HepG2 (cell line): ENCODE results near the gene PDE2A. TPM values are rescaled to one million over a fixed set of nuclear protein-coding genes. Genes with fewer than 3 reads are reported as not detected.

Experiments used
- ATAC-seq: fragments of 200-7000 bp; cut with Tn5 transposase; 3 replicates; pipeline ENCODE4 v1.9.1; 2020; ENCODE audit warnings: mild to moderate bottlenecking, moderate library complexity
- BruUV-seq: library from RNA; stranded (reverse); fragments of 400-500 nt; replicated peaks from 2 replicates; lab custom pipeline; 2021; lab: Mats Ljungman, UMichigan
- CTCF ChIA-PET: fragments of 300-600 bp; formaldehyde crosslinking; extraction: SDS; loops from one replicate; lab custom pipeline; 2021; ENCODE audit warnings: low total read pairs, inconsistent platforms, low intra/inter-chr PET ratio; lab: Yijun Ruan, JAX
- POLR2A ChIA-PET: fragments of 350-600 bp; sonication (Branson Sonifier 250); formaldehyde crosslinking; loops from one replicate; lab custom pipeline; 2020; ENCODE audit warnings: antibody characterized with exemption, inconsistent platforms; lab: Yijun Ruan, JAX
- DNase-seq: peaks from one replicate; pipeline ENCODE4 v3.0.0-alpha.2; 2015; ENCODE audit warnings: low spot score
- FAIRE-seq: peaks from 3 replicates; lab custom pipeline; 2011; peaks lifted over from hg19 to GRCh38; lab: Jason Lieb, UNC
- H2AFZ ChIP-seq: one replicate; pipeline ENCODE4 v1.6.1; 2011; ENCODE audit warnings: low read length, inconsistent platforms
- H3K27ac ChIP-seq: fragments of 300-600 bp; 3 replicates; pipeline ENCODE4 v1.8.0; 2011; ENCODE audit warnings: mixed run types, mild to moderate bottlenecking, mixed read lengths, low read length, inconsistent platforms; ENCODE audit not compliant: insufficient read depth; ENCODE audit errors: extremely low read length
- H3K27me3 ChIP-seq, 2 experiments: fragments of 200-600 bp in 1 of 2; 2 replicates in 1 of 2; 3 replicates in 1 of 2; pipeline versions ENCODE4 v1.6.0 to v1.8.0; 2011; ENCODE audit warnings: low read length in 2 of 2, mild to moderate bottlenecking in 2 of 2, moderate library complexity in 2 of 2, inconsistent platforms in 1 of 2; ENCODE audit not compliant: insufficient read depth in 2 of 2, control insufficient read depth in 1 of 2
- H3K36me3 ChIP-seq, 2 experiments: fragments of 200-600 bp in 1 of 2; replicated peaks in 1 of 2; 2 replicates in 1 of 2; 3 replicates in 1 of 2; pipeline versions ENCODE4 v1.5.1 to v1.8.0; 2011; ENCODE audit warnings: low read length in 2 of 2, inconsistent platforms in 1 of 2; ENCODE audit not compliant: insufficient read depth in 2 of 2, control insufficient read depth in 1 of 2
- H3K4me1 ChIP-seq: 2 replicates; pipeline ENCODE4 v1.5.1; 2012; ENCODE audit warnings: low read length, inconsistent platforms; ENCODE audit not compliant: insufficient read depth
- H3K4me2 ChIP-seq: 2 replicates; pipeline ENCODE4 v1.6.0; 2011; ENCODE audit warnings: low read depth, low read length, inconsistent platforms
- H3K4me3 ChIP-seq, 3 experiments: fragments of 200-600 bp in 1 of 3; sonication (generic), shearing (Covaris generic) in 1 of 3; replicated peaks in 1 of 3; 2 replicates each; pipeline ENCODE4 v1.5.1; 2011 to 2016; ENCODE audit warnings: low read length in 3 of 3, inconsistent platforms in 2 of 3, low read depth in 2 of 3, mild to moderate bottlenecking in 2 of 3, control low read depth in 1 of 3, mixed read lengths in 1 of 3; ENCODE audit not compliant: insufficient read depth in 1 of 3
- H3K79me2 ChIP-seq: one replicate; pipeline ENCODE4 v1.6.1; 2011; ENCODE audit warnings: low read length, inconsistent platforms; ENCODE audit not compliant: insufficient read depth
- H3K9ac ChIP-seq: 2 replicates; pipeline ENCODE4 v1.6.0; 2011; ENCODE audit warnings: mild to moderate bottlenecking, low read depth, low read length, inconsistent platforms; ENCODE audit not compliant: insufficient read depth
- H3K9me3 ChIP-seq: 2 replicates; pipeline ENCODE4 v1.5.1; 2012; ENCODE audit warnings: mild to moderate bottlenecking, low read length
- H4K20me1 ChIP-seq: 2 replicates; pipeline ENCODE4 v1.6.0; 2011; ENCODE audit warnings: inconsistent platforms, mild to moderate bottlenecking, low read length, moderate library complexity; ENCODE audit not compliant: insufficient read depth
- BRF2 ChIP-seq: sonication (generic); formaldehyde crosslinking; IDR thresholded peaks from 2 replicates; pipeline ENCODE4 v1.8.1; 2022; ENCODE audit warnings: mild to moderate bottlenecking, missing genetic modification reagents
- CSRNP1 ChIP-seq: sonication (generic); formaldehyde crosslinking; IDR thresholded peaks from 2 replicates; pipeline ENCODE4 v1.8.1; 2023; ENCODE audit warnings: mild to moderate bottlenecking, missing genetic modification reagents
- HCFC1 ChIP-seq: fragments of 150-350 bp; IDR thresholded peaks from 2 replicates; pipeline ENCODE4 v1.6.1; 2014; ENCODE audit warnings: low read depth, low read length
- MLXIP ChIP-seq: sonication (generic); formaldehyde crosslinking; IDR thresholded peaks from 2 replicates; pipeline ENCODE4 v1.9.0; 2021; ENCODE audit warnings: missing genetic modification reagents, borderline replicate concordance
- MTA3 ChIP-seq: sonication (generic); formaldehyde crosslinking; IDR thresholded peaks from 2 replicates; pipeline ENCODE4 v1.4.0; 2020; ENCODE audit warnings: missing genetic modification reagents
- SAP130 ChIP-seq: IDR thresholded peaks from 2 replicates; pipeline ENCODE4 v1.6.1; 2016; ENCODE audit warnings: low read depth
- SP1 ChIP-seq, 2 experiments: fragments of 450-650 bp in 1 of 2; sonication (generic) in 1 of 2; formaldehyde crosslinking in 1 of 2; IDR thresholded peaks; 2 replicates each; pipeline versions ENCODE4 v1.4.0 to v1.6.1; 2016 to 2020; ENCODE audit warnings: missing genetic modification reagents in 1 of 2
- TP53 ChIP-seq: sonication (generic); formaldehyde crosslinking; conservative IDR thresholded peaks from 2 replicates; pipeline ENCODE4 v1.4.0; 2020; ENCODE audit warnings: missing genetic modification reagents
- ZMYM3 ChIP-seq: sonication (generic); formaldehyde crosslinking; IDR thresholded peaks from 2 replicates; pipeline ENCODE4 v1.5.1; 2020; ENCODE audit warnings: mild to moderate bottlenecking, missing genetic modification reagents
- ZNF615 ChIP-seq: sonication (generic); formaldehyde crosslinking; IDR thresholded peaks from 2 replicates; pipeline ENCODE4 v1.5.0; 2020; ENCODE audit warnings: mild to moderate bottlenecking, missing genetic modification reagents, borderline replicate concordance
- ZNF781 ChIP-seq: sonication (generic); formaldehyde crosslinking; IDR thresholded peaks from 2 replicates; pipeline ENCODE4 v1.5.1; 2020; ENCODE audit warnings: borderline replicate concordance, mild to moderate bottlenecking, missing genetic modification reagents; ENCODE audit errors: not compliant biosample characterization
- WGBS: methylation state at CpG from one replicate; pipeline ENCODE4 v1.1.6; 2017; ENCODE audit warnings: low lambda C conversion rate; 5-methylcytosine and 5-hydroxymethylcytosine counted together
- in situ Hi-C: cut with HindIII; loops from 2 replicates; pipeline ENCODE4 v1.10.0; 2017; ENCODE audit warnings: low pct_unique_long_range_greater_than_20kb; ENCODE audit not compliant: extremely low pct_ligation_motif_present
- intact Hi-C: fragments of 100-400 bp; cut with micrococcal nuclease; formaldehyde crosslinking; loops from one replicate; pipeline ENCODE4 v1.10.0; 2022; ENCODE audit not compliant: unreplicated experiment
- polyA plus RNA-seq, 8 experiments: library from polyadenylated mRNA; depleted of rRNA in 3 of 8; stranded (reverse) in 7 of 8; unstranded in 1 of 8; fragments of >200 nt; fragmentation: Illumina TruSeq in 4 of 8; extraction: Trizol in 4 of 8; gene quantifications; 2 replicates each; pipeline versions ENCODE4 v1.2.1 to v1.2.3, GENCODE V29; 2011 to 2016; ENCODE audit warnings: low read depth in 4 of 8, missing spikeins in 1 of 8, mixed read lengths in 1 of 8; ENCODE audit not compliant: insufficient read depth in 1 of 8
- total RNA-seq, 5 experiments: library from RNA; depleted of rRNA; stranded (reverse); fragments of >200 nt; fragmentation: Illumina TruSeq; extraction: Trizol; gene quantifications; 2 replicates each; pipeline ENCODE4 v1.2.3, GENCODE V29; 2016; ENCODE audit warnings: low read depth in 1 of 5

The PDE2A gene
- total and polyA plus RNA-seq, 2 of the 13 experiments (the other 11 are each of a cell fraction or from before 2014, with no cell fraction given), result 3.1 TPM; not detected in 1

- BruUV-seq, result no TSS peak
Observed at GRCh38 chr11:72702577-72703241, 28.5 kb upstream of the PDE2A start.

GRCh38 chr11:72702096-72702495 is 27.9 kb upstream of the PDE2A start:
- ATAC-seq, result no peak
- Histone ChIP-seq H4K20me1 (no peaks in the 10 kb centered on the region), H3K9me3 (no peaks in the 10 kb centered on the region), H3K27ac (no peak overlapping the region), H3K79me2 (no peaks in the 10 kb centered on the region), H2AFZ (no peak overlapping the region), H3K36me3 (peaks cover 38 to 88% of the 10 kb centered on the region in 2 experiments), H3K9ac (no peak overlapping the region), H3K4me1 (no peaks in the 10 kb centered on the region), H3K27me3 (no peaks in the 10 kb centered on the region), H3K4me2 (no peak overlapping the region), H3K4me3 (no peak overlapping the region)
- POLR2A ChIA-PET, result no interaction called here
- CTCF ChIA-PET, result no interaction called here
- no TSS peak for BruUV-seq
- no peak for FAIRE-seq
- in situ Hi-C loops, result no loop called here
- WGBS, result 93% methylated on average over 3 of the region's 7 CpGs
- no peak for DNase-seq
- intact Hi-C loops, result no loop called here
- TF ChIP-seq HCFC1 (no peak), ZMYM3 (CRISPR knock-in tag) (no peak), CSRNP1 (CRISPR knock-in tag) (no peak), SP1 (IDR thresholded peaks at IDR 0.05) (no peak), SP1 (CRISPR knock-in tag; IDR thresholded peaks at IDR 0.05) (no peak), BRF2 (CRISPR knock-in tag) (no peak), ZNF615 (CRISPR knock-in tag) (no peak), MLXIP (no peak), MTA3 (CRISPR knock-in tag) (no peak), ZNF781 (CRISPR knock-in tag) (no peak)

More at GRCh38 chr11:72702577-72703241, 28.5 kb upstream of the PDE2A start:
- Histone ChIP-seq H3K4me2 (no peak overlapping the region), H3K27ac (no peak overlapping the region), H4K20me1 (no peaks in the 10 kb centered on the region), H3K4me3 (no peak overlapping the region), H3K4me1 (no peaks in the 10 kb centered on the region), H2AFZ (no peak overlapping the region), H3K9ac (no peak overlapping the region), H3K9me3 (no peaks in the 10 kb centered on the region)
- POLR2A ChIA-PET, result no interaction called here
- CTCF ChIA-PET, result no interaction called here
- no peak for FAIRE-seq
- in situ Hi-C loops (no loop called here), intact Hi-C loops (no loop called here)
- ATAC-seq, result no peak
- DNase-seq, result no peak
- whole genome bisulfite sequencing, result 92% methylated on average over 11 of the region's 15 CpGs
- no peak for TF ChIP-seq SAP130 (CRISPR knock-in tag)
- TF ChIP-seq TP53 (CRISPR knock-in tag), result no peak
- TF ChIP-seq, all 625 proteins: peak for 0
- H3K79me2 ChIP-seq, result no peaks in the 10 kb centered on the region
- H3K36me3 ChIP-seq, result peaks cover 42 to 88% of the 10 kb centered on the region in 2 experiments
- no peaks in the 10 kb centered on the region for H3K27me3 ChIP-seq
